HepG2 (cell line): Measurements from ENCODE around the gene ITGB2. TPM values are rescaled to one million over a fixed set of nuclear protein-coding genes. Genes with fewer than 3 reads are reported as not detected.

Source experiments
- ATAC-seq: fragments of 200-7000 bp; cut with Tn5 transposase; 3 replicates; pipeline ENCODE4 v1.9.1; 2020; ENCODE audit warnings: mild to moderate bottlenecking, moderate library complexity
- BruUV-seq: library from RNA; stranded (reverse); fragments of 400-500 nt; replicated peaks from 2 replicates; lab custom pipeline; 2021; lab: Mats Ljungman, UMichigan
- CTCF ChIA-PET: fragments of 300-600 bp; formaldehyde crosslinking; extraction: SDS; loops from one replicate; lab custom pipeline; 2021; ENCODE audit warnings: low total read pairs, inconsistent platforms, low intra/inter-chr PET ratio; lab: Yijun Ruan, JAX
- POLR2A ChIA-PET: fragments of 350-600 bp; sonication (Branson Sonifier 250); formaldehyde crosslinking; loops from one replicate; lab custom pipeline; 2020; ENCODE audit warnings: antibody characterized with exemption, inconsistent platforms; lab: Yijun Ruan, JAX
- DNase-seq: peaks from one replicate; pipeline ENCODE4 v3.0.0-alpha.2; 2015; ENCODE audit warnings: low spot score
- FAIRE-seq: peaks from 3 replicates; lab custom pipeline; 2011; peaks lifted over from hg19 to GRCh38; lab: Jason Lieb, UNC
- H2AFZ ChIP-seq: one replicate; pipeline ENCODE4 v1.6.1; 2011; ENCODE audit warnings: low read length, inconsistent platforms
- H3K27ac ChIP-seq: fragments of 300-600 bp; 3 replicates; pipeline ENCODE4 v1.8.0; 2011; ENCODE audit warnings: mixed run types, mild to moderate bottlenecking, mixed read lengths, low read length, inconsistent platforms; ENCODE audit not compliant: insufficient read depth; ENCODE audit errors: extremely low read length
- H3K27me3 ChIP-seq, 2 experiments: fragments of 200-600 bp in 1 of 2; 2 replicates in 1 of 2; 3 replicates in 1 of 2; pipeline versions ENCODE4 v1.6.0 to v1.8.0; 2011; ENCODE audit warnings: low read length in 2 of 2, mild to moderate bottlenecking in 2 of 2, moderate library complexity in 2 of 2, inconsistent platforms in 1 of 2; ENCODE audit not compliant: insufficient read depth in 2 of 2, control insufficient read depth in 1 of 2
- H3K36me3 ChIP-seq, 2 experiments: fragments of 200-600 bp in 1 of 2; replicated peaks in 1 of 2; 2 replicates in 1 of 2; 3 replicates in 1 of 2; pipeline versions ENCODE4 v1.5.1 to v1.8.0; 2011; ENCODE audit warnings: low read length in 2 of 2, inconsistent platforms in 1 of 2; ENCODE audit not compliant: insufficient read depth in 2 of 2, control insufficient read depth in 1 of 2
- H3K4me1 ChIP-seq: 2 replicates; pipeline ENCODE4 v1.5.1; 2012; ENCODE audit warnings: low read length, inconsistent platforms; ENCODE audit not compliant: insufficient read depth
- H3K4me2 ChIP-seq: 2 replicates; pipeline ENCODE4 v1.6.0; 2011; ENCODE audit warnings: low read depth, low read length, inconsistent platforms
- H3K4me3 ChIP-seq, 3 experiments: fragments of 200-600 bp in 1 of 3; sonication (generic), shearing (Covaris generic) in 1 of 3; replicated peaks in 1 of 3; 2 replicates each; pipeline ENCODE4 v1.5.1; 2011 to 2016; ENCODE audit warnings: low read length in 3 of 3, inconsistent platforms in 2 of 3, low read depth in 2 of 3, mild to moderate bottlenecking in 2 of 3, control low read depth in 1 of 3, mixed read lengths in 1 of 3; ENCODE audit not compliant: insufficient read depth in 1 of 3
- H3K79me2 ChIP-seq: one replicate; pipeline ENCODE4 v1.6.1; 2011; ENCODE audit warnings: low read length, inconsistent platforms; ENCODE audit not compliant: insufficient read depth
- H3K9ac ChIP-seq: 2 replicates; pipeline ENCODE4 v1.6.0; 2011; ENCODE audit warnings: mild to moderate bottlenecking, low read depth, low read length, inconsistent platforms; ENCODE audit not compliant: insufficient read depth
- H3K9me3 ChIP-seq: 2 replicates; pipeline ENCODE4 v1.5.1; 2012; ENCODE audit warnings: mild to moderate bottlenecking, low read length
- H4K20me1 ChIP-seq: 2 replicates; pipeline ENCODE4 v1.6.0; 2011; ENCODE audit warnings: inconsistent platforms, mild to moderate bottlenecking, low read length, moderate library complexity; ENCODE audit not compliant: insufficient read depth
- AHR ChIP-seq: IDR thresholded peaks from 2 replicates; pipeline ENCODE4 v1.6.1; 2018; ENCODE audit warnings: missing genetic modification reagents, missing compliant biosample characterization
- HNRNPLL ChIP-seq: fragments of 200-400 bp; formaldehyde crosslinking; IDR thresholded peaks from 2 replicates; pipeline ENCODE4 v1.6.1; 2017; ENCODE audit warnings: mild to moderate bottlenecking, low read depth, low read length; ENCODE audit not compliant: poor library complexity, severe bottlenecking
- MTA3 ChIP-seq: sonication (generic); formaldehyde crosslinking; IDR thresholded peaks from 2 replicates; pipeline ENCODE4 v1.4.0; 2020; ENCODE audit warnings: missing genetic modification reagents
- PAXIP1 ChIP-seq: sonication (generic); formaldehyde crosslinking; conservative IDR thresholded peaks from 2 replicates; pipeline ENCODE4 v1.4.0; 2020; ENCODE audit warnings: mild to moderate bottlenecking, missing genetic modification reagents, moderate library complexity
- POLR2G ChIP-seq: fragments of 200-400 bp; formaldehyde crosslinking; IDR thresholded peaks from 2 replicates; pipeline ENCODE4 v1.6.1; 2018; ENCODE audit warnings: mild to moderate bottlenecking, low read depth, low read length, moderate library complexity
- SALL2 ChIP-seq: sonication (generic); formaldehyde crosslinking; IDR thresholded peaks from 2 replicates; pipeline ENCODE4 v1.8.1; 2023; ENCODE audit warnings: mild to moderate bottlenecking, missing genetic modification reagents, inconsistent platforms
- SAP130 ChIP-seq: IDR thresholded peaks from 2 replicates; pipeline ENCODE4 v1.6.1; 2016; ENCODE audit warnings: low read depth
- YY1 ChIP-seq: IDR thresholded peaks from 2 replicates; pipeline ENCODE4 v1.6.1; 2011; ENCODE audit warnings: low read length, low read depth, moderate library complexity, mild to moderate bottlenecking; ENCODE audit not compliant: insufficient read depth, insufficient replicate concordance
- ZBTB34 ChIP-seq: sonication (generic); formaldehyde crosslinking; IDR thresholded peaks from 2 replicates; pipeline ENCODE4 v1.8.0; 2022; ENCODE audit warnings: mild to moderate bottlenecking, missing genetic modification reagents
- ZNF234 ChIP-seq: sonication (generic); formaldehyde crosslinking; conservative IDR thresholded peaks from 2 replicates; pipeline ENCODE4 v1.5.1; 2020; ENCODE audit warnings: mild to moderate bottlenecking, missing genetic modification reagents
- ZNF337 ChIP-seq: sonication (generic); formaldehyde crosslinking; IDR thresholded peaks from 2 replicates; pipeline ENCODE4 v1.5.1; 2020; ENCODE audit warnings: missing genetic modification reagents, low read depth, mild to moderate bottlenecking, borderline replicate concordance
- ZNF513 ChIP-seq: sonication (generic); formaldehyde crosslinking; conservative IDR thresholded peaks from 2 replicates; pipeline ENCODE4 v1.5.0; 2020; ENCODE audit warnings: missing genetic modification reagents
- ZNF703 ChIP-seq: sonication (generic); formaldehyde crosslinking; IDR thresholded peaks from 2 replicates; pipeline ENCODE4 v1.5.1; 2020; ENCODE audit warnings: missing genetic modification reagents, mild to moderate bottlenecking, moderate library complexity, borderline replicate concordance
- WGBS: methylation state at CpG from one replicate; pipeline ENCODE4 v1.1.6; 2017; ENCODE audit warnings: low lambda C conversion rate; 5-methylcytosine and 5-hydroxymethylcytosine counted together
- in situ Hi-C: cut with HindIII; loops from 2 replicates; pipeline ENCODE4 v1.10.0; 2017; ENCODE audit warnings: low pct_unique_long_range_greater_than_20kb; ENCODE audit not compliant: extremely low pct_ligation_motif_present
- intact Hi-C: fragments of 100-400 bp; cut with micrococcal nuclease; formaldehyde crosslinking; loops from one replicate; pipeline ENCODE4 v1.10.0; 2022; ENCODE audit not compliant: unreplicated experiment
- polyA plus RNA-seq, 8 experiments: library from polyadenylated mRNA; depleted of rRNA in 3 of 8; stranded (reverse) in 7 of 8; unstranded in 1 of 8; fragments of >200 nt; fragmentation: Illumina TruSeq in 4 of 8; extraction: Trizol in 4 of 8; gene quantifications; 2 replicates each; pipeline versions ENCODE4 v1.2.1 to v1.2.3, GENCODE V29; 2011 to 2016; ENCODE audit warnings: low read depth in 4 of 8, missing spikeins in 1 of 8, mixed read lengths in 1 of 8; ENCODE audit not compliant: insufficient read depth in 1 of 8
- total RNA-seq, 5 experiments: library from RNA; depleted of rRNA; stranded (reverse); fragments of >200 nt; fragmentation: Illumina TruSeq; extraction: Trizol; gene quantifications; 2 replicates each; pipeline ENCODE4 v1.2.3, GENCODE V29; 2016; ENCODE audit warnings: low read depth in 1 of 5

Gene ITGB2
- total and polyA plus RNA-seq, 2 of the 13 experiments (the other 11 are each of a cell fraction or from before 2014, with no cell fraction given), result 4.2 to 18.0 TPM

GRCh38 chr21:44845418-44846223 is 75.1 kb downstream of the ITGB2 start:
- peaks cover 25% of the 10 kb centered on the region; the same call in 1 of the 2 replicates for H4K20me1 ChIP-seq
- ChIA-PET POLR2A (interaction anchor here (0.9 to 3.0 kb wide), 2 partner anchors 28 to 43 kb away, joined by 4 to 9 read pairs; partner anchors contain the start of genes PTTG1IP and UBE2G2), CTCF (interaction anchor here (0.9 kb wide), 1 partner anchor 45 kb away, joined by 4 read pairs; the partner anchor contains the start of gene UBE2G2)
- in situ Hi-C loops, result loop anchor here (5.0 kb wide), 2 partner anchors 43 to 67 kb away; partner anchors contain the start of gene UBE2G2
- peak overlapping the region; percentile 36; the same call in 1 of the 2 replicates for H3K9ac ChIP-seq
- H3K79me2 ChIP-seq, result no peaks in the 10 kb centered on the region
- ATAC-seq, result peak; percentile 77
- H3K4me2 ChIP-seq, result peak overlapping the region; percentile 88
- H3K27ac ChIP-seq, result no peak overlapping the region
- no peak overlapping the region for H2AFZ ChIP-seq
- peaks cover 1 to 37% of the 10 kb centered on the region in 2 experiments; a peak in 4 of 5 replicates for H3K27me3 ChIP-seq
- BruUV-seq, result no TSS peak
- intact Hi-C loops, result loop anchor here (1.0 to 10.0 kb wide), 3 partner anchors 27 to 69 kb away; partner anchors contain the start of gene PTTG1IP
- DNase-seq, result peak; percentile 76
- no peaks in the 10 kb centered on the region for H3K9me3 ChIP-seq
- H3K4me1 ChIP-seq, result peaks cover 52% of the 10 kb centered on the region
- WGBS, result 7% methylated on average over 14 of the region's 34 CpGs
- H3K36me3 ChIP-seq, result peaks cover 13 to 20% of the 10 kb centered on the region in 2 experiments
- peak overlapping the region; percentile 43 to 67 (median 58) for H3K4me3 ChIP-seq
- no peak for FAIRE-seq
- TF ChIP-seq SALL2 (CRISPR knock-in tag), result no peak
- TF ChIP-seq PAXIP1 (CRISPR knock-in tag), result peak; percentile 51; the same call in 1 of the 2 replicates
- TF ChIP-seq POLR2G, result peak; percentile 51
- TF ChIP-seq HNRNPLL, result peak; percentile 75
- TF ChIP-seq SAP130 (CRISPR knock-in tag), result peak; percentile 9; the same call in 1 of the 2 replicates
- TF ChIP-seq MTA3 (CRISPR knock-in tag), result no peak
- no peak for TF ChIP-seq ZNF513
- no peak for TF ChIP-seq ZNF234 (CRISPR knock-in tag)
- no peak for TF ChIP-seq ZBTB34 (CRISPR knock-in tag)
- TF ChIP-seq AHR (CRISPR knock-in tag), result no peak
- no peak for TF ChIP-seq YY1
- no peak for TF ChIP-seq ZNF703 (CRISPR knock-in tag)
- no peak for TF ChIP-seq ZNF337
